ENCODE results near the gene ZFPL1.

The ZFPL1 gene

DNA sequence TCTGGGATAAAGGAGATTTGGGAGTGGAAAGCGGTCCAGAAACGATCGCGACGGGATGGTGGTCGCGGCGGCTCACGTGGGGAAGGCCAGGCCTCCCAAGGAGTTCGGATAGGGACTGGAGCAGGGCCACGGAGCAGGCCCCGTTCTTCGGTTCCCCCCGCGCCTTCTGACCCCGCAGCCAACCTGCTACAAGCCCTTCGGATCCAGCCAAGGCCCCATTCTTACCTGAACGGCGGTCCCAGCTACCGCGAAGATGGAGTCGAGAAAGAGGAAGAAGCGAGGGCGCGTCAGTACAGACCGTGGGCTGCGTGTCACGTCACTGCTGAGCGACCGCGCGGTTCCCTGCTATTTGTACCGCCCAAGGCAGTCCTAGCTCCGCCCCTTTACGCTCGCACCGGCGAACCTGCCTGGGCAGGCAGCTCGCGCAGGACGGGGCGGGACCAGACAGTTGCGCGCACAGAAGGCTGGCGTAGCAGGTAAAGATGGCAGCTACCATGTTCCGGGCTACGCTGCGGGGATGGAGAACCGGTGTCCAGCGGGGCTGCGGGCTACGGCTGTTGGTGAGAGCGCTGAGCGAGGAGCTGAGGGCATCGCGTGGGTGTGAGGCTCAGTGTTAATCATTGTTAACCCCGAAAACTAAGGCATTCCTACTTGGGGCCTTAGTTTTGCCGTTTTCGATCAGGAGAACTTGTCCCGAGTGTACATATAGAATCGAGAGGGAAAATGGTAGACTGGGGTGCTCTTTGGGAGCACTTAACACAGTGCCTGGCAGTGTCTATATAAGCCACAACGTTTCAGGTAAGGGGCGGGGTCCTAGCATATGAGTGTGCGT lies 38.1 kb downstream of the ZFPL1 start, which contains the start of the genes FAU and MRPL49:
Gene FAU (minus strand): TSS at position 270 of the 832 bp plus-strand sequence. CDS start 321 bp downstream, outside the sequence.
Gene MRPL49 (plus strand): TSS at position 457 of the 832 bp plus-strand sequence. CDS start 26 bp downstream, at position 483.
- in situ Hi-C loops (cut with HindIII; ENCODE audit: low pct_ligation_motif_present, low pct_unique_long_range_greater_than_20kb, low sequenced_read_pairs): no loop called here
- peak; percentile 96 for DNase-seq

DNA sequence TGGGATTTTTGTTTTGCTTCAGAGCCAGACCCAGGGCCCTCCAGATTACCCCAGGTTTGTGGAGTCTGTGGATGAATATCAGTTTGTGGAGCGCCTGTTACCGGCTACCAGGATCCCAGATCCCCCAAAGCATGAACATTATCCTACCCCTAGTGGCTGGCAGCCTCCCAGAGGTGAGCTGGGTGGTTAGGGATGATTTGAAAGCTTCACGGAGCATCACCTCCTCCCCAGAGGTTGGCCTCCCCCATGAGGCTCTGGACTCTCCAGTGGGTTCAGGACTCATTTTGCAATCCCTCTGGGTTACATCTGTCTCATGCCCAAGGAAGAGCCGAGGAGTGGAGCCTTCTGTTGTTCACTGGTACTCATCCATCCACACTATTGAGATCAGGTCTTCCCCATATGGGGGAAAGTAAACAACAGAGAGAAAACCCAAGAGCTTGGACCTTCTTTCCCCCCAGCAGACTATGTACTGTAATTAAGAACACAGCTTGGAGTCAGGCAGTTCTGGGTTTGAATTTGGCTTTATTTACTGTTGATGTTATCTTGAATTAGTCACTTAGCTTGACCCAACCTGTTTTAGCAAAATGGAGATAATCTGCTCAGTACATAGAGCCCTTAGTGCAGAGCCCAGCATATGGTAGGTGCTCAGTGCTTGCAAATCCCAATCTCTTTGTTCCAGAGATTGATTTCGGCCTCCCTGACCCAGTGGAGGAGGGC lies 40.6 kb downstream of the ZFPL1 start:
- in situ Hi-C loops (cut with HindIII; ENCODE audit: low pct_ligation_motif_present, low pct_unique_long_range_greater_than_20kb, low sequenced_read_pairs): no loop called here

DNA sequence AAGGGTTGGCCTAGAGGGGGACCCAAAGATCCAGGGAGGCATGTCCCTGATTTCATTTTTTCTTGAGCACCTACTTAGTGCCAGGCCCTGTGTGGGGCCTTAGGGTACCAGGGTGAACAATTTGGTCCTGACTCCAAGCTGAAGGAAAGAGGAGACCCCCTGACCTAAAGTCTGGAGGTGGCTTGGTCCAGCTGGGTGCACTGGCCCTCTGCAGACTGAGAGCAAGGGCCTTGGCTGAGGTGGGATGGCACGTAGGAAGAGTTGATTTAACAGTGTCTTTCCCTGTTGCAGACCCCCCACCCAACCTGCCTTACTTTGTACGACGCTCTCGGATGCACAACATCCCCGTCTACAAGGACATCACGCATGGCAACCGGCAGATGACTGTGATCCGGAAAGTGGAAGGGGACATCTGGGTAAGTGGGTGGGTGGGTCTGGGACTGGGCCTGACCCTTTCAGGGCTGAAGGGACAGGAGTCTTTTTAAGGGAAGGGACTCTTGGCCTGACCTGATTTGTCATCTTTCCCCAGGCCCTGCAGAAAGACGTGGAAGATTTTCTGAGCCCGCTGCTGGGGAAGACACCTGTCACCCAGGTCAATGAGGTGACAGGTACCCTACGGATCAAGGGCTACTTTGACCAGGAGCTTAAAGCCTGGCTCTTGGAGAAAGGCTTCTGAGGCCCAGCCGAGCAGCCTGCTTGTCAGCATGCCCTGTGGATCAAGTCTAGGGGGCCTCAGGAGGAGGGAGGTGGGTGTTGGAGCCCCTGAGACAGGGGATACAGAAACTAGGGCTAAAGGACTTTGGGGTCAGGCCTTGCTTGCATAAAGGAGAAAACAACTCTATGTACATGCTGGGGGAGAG lies 41.4 kb downstream of the ZFPL1 start:
- no peak for DNase-seq
- in situ Hi-C loops (cut with HindIII; ENCODE audit: low pct_ligation_motif_present, low pct_unique_long_range_greater_than_20kb, low sequenced_read_pairs): no loop called here

More for the DNA sequence above, 40.6 kb downstream of the ZFPL1 start:
- no peak for DNase-seq

DNA sequence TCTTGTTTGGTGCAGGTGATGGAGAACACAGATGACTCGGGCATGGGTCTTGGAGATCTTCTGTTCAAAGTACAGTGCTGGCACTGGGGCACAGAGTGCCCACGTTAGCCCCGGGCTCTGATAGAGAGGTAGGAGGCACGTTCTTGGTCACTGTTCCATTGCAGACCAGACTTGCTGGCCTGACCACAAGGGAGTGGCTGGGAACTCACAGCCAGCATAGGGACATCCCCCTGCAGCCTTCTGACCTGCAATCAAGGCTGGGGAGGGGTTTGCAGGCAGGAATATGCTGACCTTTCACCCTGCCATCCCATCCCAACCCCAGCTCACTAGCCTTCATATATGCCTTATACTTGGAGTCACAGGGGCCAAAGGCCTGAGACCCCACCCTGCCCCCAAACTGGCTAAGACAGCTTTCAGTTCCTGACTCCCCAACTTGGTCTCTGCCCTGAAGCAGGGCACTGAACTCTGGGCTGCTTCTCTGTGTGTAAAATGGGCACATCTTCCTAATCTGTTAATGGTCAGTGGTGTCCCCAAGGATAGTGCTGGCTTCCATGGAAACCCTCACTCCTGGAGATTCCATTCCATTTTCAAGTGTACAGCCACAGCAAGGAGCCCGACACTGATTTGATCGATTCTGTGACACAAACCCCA lies 42.7 kb downstream of the ZFPL1 start:
- no peak for DNase-seq
- in situ Hi-C loops (cut with HindIII; ENCODE audit: low pct_ligation_motif_present, low pct_unique_long_range_greater_than_20kb, low sequenced_read_pairs): no loop called here

DNA sequence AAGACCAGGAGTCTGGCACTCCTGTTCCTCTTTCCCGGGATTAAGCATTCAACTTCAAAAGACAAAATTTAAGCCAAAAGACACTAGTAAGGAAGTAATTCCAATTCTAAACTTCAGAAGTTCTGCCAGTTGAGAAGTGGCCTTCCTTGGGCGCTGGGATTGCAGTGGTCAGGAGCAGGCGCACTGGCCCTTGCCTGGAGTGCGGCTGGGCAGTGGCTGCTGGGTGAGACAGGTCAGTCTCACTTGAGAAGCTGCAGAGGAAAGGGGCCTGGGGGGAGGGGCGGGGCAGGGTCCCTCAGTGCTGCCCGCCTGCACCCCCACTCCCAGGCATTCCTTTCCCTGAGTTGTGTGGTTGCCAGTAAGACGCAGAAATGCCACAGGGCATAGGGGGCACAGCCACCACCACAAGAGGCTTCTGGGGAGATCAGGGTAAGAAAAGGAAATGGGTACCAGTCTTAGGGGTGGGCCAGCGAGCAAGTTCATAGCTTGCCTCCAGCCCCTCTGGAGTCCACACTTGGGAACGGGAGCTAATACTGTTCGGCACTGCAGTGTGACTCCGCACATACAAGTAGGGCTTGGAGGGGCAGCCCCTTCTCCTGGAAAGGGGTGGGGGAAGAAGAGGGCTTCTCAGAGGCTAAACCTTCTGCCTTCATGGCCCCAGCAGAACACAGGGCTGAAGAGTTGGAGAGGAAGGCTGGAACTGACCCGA lies 43.6 kb downstream of the ZFPL1 start:
- DNase-seq: no peak
- in situ Hi-C loops (cut with HindIII; ENCODE audit: low pct_ligation_motif_present, low pct_unique_long_range_greater_than_20kb, low sequenced_read_pairs): no loop called here

DNA sequence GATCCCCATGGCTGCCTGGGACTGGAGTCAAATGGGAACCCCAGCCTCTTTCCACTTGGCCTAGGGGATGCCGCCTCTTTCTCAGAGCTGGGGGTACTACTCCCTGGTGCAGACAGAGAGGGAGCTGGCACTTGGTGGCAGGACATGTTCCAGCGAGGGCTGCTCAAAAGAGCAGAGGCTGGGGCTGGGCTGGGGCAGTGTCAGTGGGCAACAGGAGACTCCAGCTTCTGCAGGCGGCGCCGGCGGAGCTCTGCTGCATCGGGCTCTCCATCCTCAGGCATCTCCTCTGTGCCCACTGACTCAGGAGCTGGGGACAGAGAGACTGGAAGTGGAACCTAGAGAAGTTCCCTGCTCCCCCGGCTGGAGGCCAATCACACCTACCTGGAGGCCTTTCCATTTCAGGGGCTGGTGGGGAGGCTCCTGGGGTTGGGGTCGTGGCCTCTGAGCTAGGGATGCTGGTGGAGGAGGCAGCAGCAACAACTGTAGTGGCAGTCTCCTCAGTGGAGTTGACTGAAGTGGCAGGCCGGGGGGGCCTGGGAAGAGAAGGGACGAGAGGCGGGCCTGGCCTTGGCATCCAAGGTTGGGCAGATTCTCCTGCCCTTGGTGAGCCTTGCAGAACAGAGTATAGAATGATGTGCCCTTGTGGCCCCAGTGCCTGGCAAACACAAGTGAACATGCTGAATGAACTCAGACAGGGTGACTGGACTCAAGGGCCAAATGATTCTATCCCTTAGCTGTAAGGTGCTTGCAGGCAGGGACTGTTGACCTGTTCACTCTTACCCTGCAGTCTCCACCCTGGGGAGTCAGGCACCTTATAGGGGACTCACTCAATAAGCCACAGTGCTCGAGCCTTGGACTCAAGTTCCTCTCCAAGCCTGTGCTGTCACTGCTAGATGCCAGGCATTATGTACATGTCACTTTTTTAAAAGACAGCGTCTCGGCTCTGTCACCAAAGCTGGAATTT lies 44.4 kb downstream of the ZFPL1 start:
- in situ Hi-C loops (cut with HindIII; ENCODE audit: low pct_ligation_motif_present, low pct_unique_long_range_greater_than_20kb, low sequenced_read_pairs): no loop called here
- DNase-seq: no peak

DNA sequence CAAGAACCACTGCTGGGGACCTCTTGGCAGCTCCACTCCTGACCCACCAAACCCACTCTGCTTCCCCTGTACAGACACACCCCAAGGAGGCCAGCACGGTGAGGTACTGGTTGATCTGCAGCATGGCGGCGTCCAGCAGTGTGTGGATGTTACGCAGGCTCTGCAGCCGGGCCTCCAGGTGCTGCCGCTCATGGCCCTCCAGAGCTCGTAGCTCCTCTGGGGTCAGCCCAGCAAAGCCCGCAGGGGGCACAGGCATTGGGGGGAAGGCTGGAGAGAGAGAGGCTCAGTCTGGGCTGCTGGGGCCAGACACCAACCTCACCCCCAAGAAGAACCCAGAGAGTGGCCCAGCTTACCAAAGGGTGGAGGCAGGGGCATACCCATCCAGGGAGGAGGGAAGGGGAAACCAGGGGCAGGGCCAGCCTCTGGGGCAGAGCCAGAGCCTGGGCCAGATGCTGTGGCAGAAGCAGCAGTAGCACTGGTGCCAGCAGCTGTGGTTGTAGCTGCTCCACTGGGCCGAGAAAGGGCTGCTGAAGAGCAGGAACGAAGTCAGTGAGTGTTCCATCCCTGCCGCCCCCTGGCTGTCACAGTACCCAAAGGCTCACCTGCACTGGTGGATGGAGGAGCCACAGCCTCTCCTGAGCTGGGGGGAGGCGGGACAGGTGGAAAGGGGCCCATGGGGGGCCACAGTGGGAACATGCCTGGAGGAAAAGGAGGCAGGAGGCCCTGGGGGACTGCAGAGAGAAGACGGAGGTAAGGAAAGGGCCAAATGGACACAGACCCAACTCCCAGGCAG lies 45.8 kb downstream of the ZFPL1 start:
- in situ Hi-C loops (cut with HindIII; ENCODE audit: low pct_ligation_motif_present, low pct_unique_long_range_greater_than_20kb, low sequenced_read_pairs): no loop called here
- DNase-seq: no peak

DNA sequence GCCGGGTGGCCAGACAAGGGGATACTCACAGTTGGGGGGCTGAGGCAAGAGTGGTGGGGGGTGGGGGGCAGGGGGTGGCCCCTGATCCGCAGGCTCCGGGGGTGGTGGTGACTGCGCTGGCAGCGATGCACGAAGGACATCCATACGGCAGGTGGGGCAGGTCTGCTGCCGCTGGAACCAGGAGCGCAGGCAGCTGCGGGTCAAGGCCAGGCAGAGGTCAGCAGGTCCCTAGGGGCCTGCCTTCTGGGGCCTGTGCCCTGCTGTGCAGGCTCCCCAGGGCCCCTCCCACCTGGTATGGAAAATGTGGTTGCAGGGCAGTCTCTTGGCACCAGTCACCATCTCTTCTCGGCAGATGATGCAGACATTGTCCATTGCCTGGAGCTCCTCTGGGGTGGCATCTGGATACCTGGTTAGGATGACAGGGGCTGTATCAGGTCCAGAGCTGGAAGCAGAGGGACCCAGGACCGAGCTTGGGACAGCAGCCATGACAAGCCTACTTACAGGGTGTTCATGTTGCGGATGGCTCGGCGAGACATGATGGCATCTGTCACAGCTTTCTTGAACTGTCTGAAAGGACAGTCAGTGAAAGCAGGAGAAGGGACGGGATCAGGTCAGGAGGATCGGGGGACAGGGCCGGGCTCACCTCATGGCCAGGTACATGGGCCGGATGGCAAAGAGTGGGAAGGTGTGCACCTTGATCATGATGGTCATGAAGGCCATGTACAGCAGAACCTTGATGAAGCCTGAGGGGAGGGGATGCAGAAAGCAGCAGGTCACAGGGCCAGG lies 46.8 kb downstream of the ZFPL1 start:
- in situ Hi-C loops (cut with HindIII; ENCODE audit: low pct_ligation_motif_present, low pct_unique_long_range_greater_than_20kb, low sequenced_read_pairs): no loop called here
- no peak for DNase-seq

DNA sequence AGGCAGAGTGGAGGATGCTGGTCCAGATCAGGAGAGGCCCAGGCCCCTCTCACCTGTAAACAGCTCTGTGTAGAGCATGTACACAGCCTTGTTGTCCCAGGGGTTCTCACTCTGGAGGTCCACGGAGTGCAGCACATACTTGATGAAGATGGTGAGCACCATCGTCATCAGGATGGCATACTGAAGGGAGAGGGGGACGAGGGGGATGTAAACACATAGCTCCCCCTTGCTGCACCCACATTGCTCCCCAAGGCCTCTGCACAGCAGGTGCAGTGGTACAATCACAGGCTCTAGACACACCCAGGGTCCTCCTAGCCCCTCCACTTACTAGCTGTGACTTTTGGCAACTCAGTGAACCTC lies 47.4 kb downstream of the ZFPL1 start:
- no peak for DNase-seq
- in situ Hi-C loops (cut with HindIII; ENCODE audit: low pct_ligation_motif_present, low pct_unique_long_range_greater_than_20kb, low sequenced_read_pairs): no loop called here

DNA sequence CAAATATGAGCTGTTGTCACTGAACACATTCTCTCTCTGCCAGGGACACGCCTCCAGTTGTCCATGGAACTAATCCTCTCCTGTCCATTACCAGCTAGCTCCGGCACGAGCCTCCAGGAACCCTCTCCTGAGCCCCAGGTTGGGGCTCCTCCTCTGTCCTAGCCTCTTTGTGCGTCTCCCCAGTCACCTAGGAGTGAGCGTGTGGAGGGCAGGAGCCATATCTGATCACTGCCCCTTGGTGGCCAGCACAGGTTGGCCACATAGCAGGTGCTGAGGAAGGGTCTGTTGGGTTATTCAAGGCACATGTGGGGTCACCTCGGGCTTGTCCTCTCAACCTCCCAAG lies 47.8 kb downstream of the ZFPL1 start:
- in situ Hi-C loops (cut with HindIII; ENCODE audit: low pct_ligation_motif_present, low pct_unique_long_range_greater_than_20kb, low sequenced_read_pairs): no loop called here
- no peak for DNase-seq

DNA sequence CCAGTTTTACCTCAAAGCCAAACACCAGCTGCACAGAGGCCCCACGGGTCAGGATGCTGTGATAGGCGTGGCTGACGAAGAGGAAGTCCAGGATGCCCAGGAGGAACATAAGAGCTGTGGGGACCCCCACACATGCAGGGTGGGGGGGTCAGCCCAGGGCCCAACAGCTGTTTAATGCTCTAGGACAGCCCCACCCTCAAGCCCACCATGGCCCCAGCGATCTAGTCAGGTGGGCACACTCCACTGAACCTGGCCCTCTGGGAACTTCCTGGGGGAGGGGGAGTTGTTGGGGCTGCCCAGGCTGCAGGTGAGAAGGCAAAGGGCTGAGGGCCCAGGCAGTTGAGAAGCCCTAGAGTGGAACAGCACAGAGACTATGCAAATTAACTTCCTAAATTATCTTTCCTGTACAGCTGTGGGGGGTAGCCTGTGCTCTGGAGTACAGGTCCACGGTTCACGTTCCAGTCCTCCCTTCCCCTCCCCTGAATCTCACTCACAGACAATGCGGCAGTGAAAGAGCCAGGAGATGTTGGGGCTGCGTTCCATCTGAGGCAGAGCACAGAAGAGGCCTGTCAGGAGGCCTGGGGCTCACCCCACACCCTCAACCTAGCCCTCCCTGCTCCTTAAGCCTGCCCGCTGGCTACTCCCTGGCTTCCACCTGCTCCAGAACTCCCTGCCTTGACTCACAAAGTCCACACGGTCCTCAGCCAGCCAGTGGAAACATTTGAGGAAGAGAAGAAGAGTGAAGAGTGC lies 48.4 kb downstream of the ZFPL1 start:
- DNase-seq: no peak
- in situ Hi-C loops (cut with HindIII; ENCODE audit: low pct_ligation_motif_present, low pct_unique_long_range_greater_than_20kb, low sequenced_read_pairs): no loop called here

DNA sequence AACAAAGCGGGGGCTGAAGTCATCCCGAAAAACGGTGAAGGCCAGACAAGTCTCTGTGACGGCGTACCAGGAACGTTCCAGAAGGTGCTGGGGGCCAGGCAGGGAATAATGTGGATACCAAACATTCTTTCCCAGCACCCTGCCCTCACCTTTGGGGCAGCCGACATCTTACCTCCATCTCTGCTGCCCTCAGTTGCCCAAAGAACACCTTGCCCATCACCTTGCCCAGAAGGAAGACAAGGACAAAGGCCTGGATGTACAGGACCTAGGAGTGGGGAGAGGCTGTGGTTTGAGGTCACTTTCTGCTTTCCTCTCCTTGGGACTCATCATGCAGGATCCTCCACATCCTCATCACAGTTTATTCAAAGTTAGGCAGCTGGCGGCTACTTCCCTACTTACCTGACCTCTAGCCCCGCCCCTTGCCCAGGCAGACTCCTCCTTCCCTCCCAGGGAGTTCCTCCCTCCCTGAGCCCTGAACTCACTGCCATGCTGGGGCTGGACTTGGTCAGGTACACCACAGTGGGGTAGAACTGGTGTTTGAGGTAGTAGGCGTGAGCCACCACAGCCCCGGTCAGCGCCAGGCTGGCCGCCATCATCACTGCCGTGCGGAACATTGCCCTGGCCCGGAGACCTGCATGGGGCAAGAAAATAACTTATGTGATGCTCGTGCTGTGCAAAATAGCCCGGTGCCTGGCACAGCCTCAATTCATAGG lies 49.1 kb downstream of the ZFPL1 start:
- in situ Hi-C loops (cut with HindIII; ENCODE audit: low pct_ligation_motif_present, low pct_unique_long_range_greater_than_20kb, low sequenced_read_pairs): no loop called here
- DNase-seq: no peak

DNA sequence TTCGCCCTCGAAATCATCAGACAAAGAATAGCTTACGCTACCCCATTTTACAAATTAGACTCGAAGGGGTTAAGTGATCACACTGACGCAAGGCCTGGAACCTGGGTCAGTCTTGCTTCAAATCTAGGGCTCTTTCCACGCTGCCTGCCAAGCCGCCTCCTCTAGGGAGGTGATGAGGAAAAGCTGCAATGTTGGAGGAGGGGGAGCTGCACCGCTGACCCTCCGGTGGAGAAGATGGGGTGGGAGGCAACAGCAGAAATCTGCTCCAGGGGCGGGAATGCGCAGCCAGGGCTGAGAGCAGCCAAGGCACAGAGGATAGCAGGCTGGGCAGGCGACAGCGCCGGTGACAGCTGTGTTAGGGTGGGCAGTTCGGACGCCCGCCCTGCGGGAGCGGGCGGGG lies 49.7 kb downstream of the ZFPL1 start:
- DNase-seq: no peak
- in situ Hi-C loops (cut with HindIII; ENCODE audit: low pct_ligation_motif_present, low pct_unique_long_range_greater_than_20kb, low sequenced_read_pairs): no loop called here

DNA sequence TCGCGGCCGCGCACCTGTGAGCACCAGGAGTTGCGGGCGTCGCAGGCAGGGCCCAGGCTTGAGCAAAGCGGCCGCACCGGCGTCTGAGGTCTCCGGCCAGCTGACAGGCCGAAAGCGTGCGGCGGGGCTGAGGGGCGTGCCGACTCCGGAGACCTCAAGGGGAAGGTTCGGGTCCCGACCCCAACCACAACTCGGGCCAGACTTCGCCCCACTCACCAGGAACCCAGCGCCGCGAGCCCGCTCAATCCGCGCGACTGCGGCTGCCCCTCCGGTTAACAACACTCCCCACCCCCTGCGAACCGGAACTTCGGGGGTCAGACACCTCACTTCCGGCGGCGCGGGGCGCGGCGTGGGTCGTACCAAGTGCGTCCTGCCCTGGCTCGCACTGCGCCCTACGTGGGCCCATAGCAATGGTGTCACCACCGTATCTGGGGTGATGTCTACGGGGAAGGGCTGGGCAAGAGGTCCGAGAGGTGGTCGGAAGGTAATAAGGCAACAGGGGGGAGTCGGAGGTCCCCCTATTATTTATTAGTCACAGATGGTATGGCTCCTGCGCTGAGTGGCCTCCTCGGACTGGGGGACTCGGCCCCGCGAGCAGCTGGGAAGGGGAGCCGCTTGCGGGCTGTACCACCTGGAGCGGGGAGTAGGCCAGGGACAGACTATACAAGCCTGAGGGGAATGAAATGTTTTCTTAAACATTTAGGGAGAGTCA lies 50.4 kb downstream of the ZFPL1 start, which contains the start of gene SYVN1:
Gene SYVN1 (minus strand): TSS at position 280 of the 712 bp plus-strand sequence. CDS start 918 bp downstream, outside the sequence.
- in situ Hi-C loops (cut with HindIII; ENCODE audit: low pct_ligation_motif_present, low pct_unique_long_range_greater_than_20kb, low sequenced_read_pairs): no loop called here

More for the DNA sequence above, 50.4 kb downstream of the ZFPL1 start, which contains the start of gene SYVN1:
- peak; percentile 79 for DNase-seq
